RWPE2 (cell line): ENCODE results near the gene KIF6.

Experiments
- ATAC-seq: fragments of 200-7000 bp; cut with Tn5 transposase; 3 replicates; pipeline ENCODE4 v1.9.1; 2021; ENCODE audit warnings: low read depth
- DNase-seq: peaks from one replicate; pipeline ENCODE4 v3.0.0-alpha.2; 2020; ENCODE audit warnings: low spot score
- H3K27ac ChIP-seq: fragments of 450-650 bp; 2 replicates; pipeline ENCODE4 v1.5.1; 2017; ENCODE audit warnings: mild to moderate bottlenecking; ENCODE audit not compliant: poor library complexity, severe bottlenecking
- H3K27me3 ChIP-seq: fragments of 250-450 bp; sonication (Bioruptor Pico); 2 replicates; pipeline ENCODE4 v1.5.1; 2021; ENCODE audit warnings: mild to moderate bottlenecking, moderate library complexity; ENCODE audit not compliant: insufficient read depth, poor library complexity, severe bottlenecking
- H3K36me3 ChIP-seq: fragments of 250-450 bp; sonication (Bioruptor Pico); 2 replicates; pipeline ENCODE4 v1.5.1; 2020; ENCODE audit warnings: low read depth, mild to moderate bottlenecking, moderate library complexity
- H3K4me1 ChIP-seq: fragments of 250-450 bp; sonication (Bioruptor Pico); 2 replicates; pipeline ENCODE4 v1.5.1; 2021; ENCODE audit warnings: mild to moderate bottlenecking, moderate library complexity; ENCODE audit not compliant: insufficient read depth, poor library complexity, severe bottlenecking
- H3K4me3 ChIP-seq: fragments of 250-450 bp; sonication (Bioruptor Pico); 2 replicates; pipeline ENCODE4 v1.5.1; 2021; ENCODE audit warnings: mild to moderate bottlenecking, moderate library complexity; ENCODE audit not compliant: severe bottlenecking
- H3K9me3 ChIP-seq: fragments of 250-450 bp; sonication (Bioruptor Pico); 2 replicates; pipeline ENCODE4 v1.5.1; 2021; ENCODE audit warnings: mild to moderate bottlenecking, moderate library complexity; ENCODE audit not compliant: severe bottlenecking
- CTCF ChIP-seq: fragments of 450-650 bp; IDR thresholded peaks from one replicate; pipeline ENCODE4 v1.5.1; 2017; ENCODE audit warnings: mild to moderate bottlenecking, moderate library complexity; ENCODE audit not compliant: poor library complexity, severe bottlenecking

The KIF6 gene

GRCh38 chr6:39347906-39348585 is 377.2 kb downstream of the KIF6 start:
- peak; percentile 83 for TF ChIP-seq CTCF
- Histone ChIP-seq H3K4me3 (no peak overlapping the region), H3K27ac (no peak overlapping the region), H3K36me3 (no peaks in the 10 kb centered on the region), H3K4me1 (no peaks in the 10 kb centered on the region), H3K27me3 (no peaks in the 10 kb centered on the region), H3K9me3 (no peaks in the 10 kb centered on the region)
- no peak for DNase-seq
- ATAC-seq: peak; percentile 81

- Histone ChIP-seq H3K27ac (no peak overlapping the region), H3K36me3 (no peaks in the 10 kb centered on the region), H3K4me1 (no peaks in the 10 kb centered on the region), H3K27me3 (no peaks in the 10 kb centered on the region), H3K9me3 (no peaks in the 10 kb centered on the region), H3K4me3 (no peak overlapping the region)
- ATAC-seq (no peak), DNase-seq (no peak)
- TF ChIP-seq CTCF: no peak
Measured at GRCh38 chr6:39347206-39347605, 378.0 kb downstream of the KIF6 start.

GRCh38 chr6:39344821-39345280 is 380.4 kb downstream of the KIF6 start:
- Histone ChIP-seq H3K9me3 (no peaks in the 10 kb centered on the region), H3K27me3 (no peaks in the 10 kb centered on the region), H3K4me3 (no peak overlapping the region), H3K27ac (no peak overlapping the region), H3K4me1 (no peaks in the 10 kb centered on the region), H3K36me3 (no peaks in the 10 kb centered on the region)
- no peak for DNase-seq
- ATAC-seq: no peak
- no peak for TF ChIP-seq CTCF

- no peak for ATAC-seq
Measured at GRCh38 chr6:39343396-39343870, 381.8 kb downstream of the KIF6 start.

More at GRCh38 chr6:39343396-39343870, 381.8 kb downstream of the KIF6 start:
- H3K36me3 ChIP-seq: no peaks in the 10 kb centered on the region
- H3K27me3 ChIP-seq: no peaks in the 10 kb centered on the region
- no peak overlapping the region for H3K4me3 ChIP-seq
- no peaks in the 10 kb centered on the region for H3K9me3 ChIP-seq
- DNase-seq: no peak
- H3K27ac ChIP-seq: no peak overlapping the region
- H3K4me1 ChIP-seq: peaks cover 5% of the 10 kb centered on the region
- TF ChIP-seq CTCF: no peak
